ENCODE results near the gene CACNA2D1. TPM values are rescaled to one million over a fixed set of nuclear protein-coding genes. Genes with fewer than 3 reads are reported as not detected.

The CACNA2D1 gene
- total RNA-seq, 1 donor = 63.5 TPM

DNA sequence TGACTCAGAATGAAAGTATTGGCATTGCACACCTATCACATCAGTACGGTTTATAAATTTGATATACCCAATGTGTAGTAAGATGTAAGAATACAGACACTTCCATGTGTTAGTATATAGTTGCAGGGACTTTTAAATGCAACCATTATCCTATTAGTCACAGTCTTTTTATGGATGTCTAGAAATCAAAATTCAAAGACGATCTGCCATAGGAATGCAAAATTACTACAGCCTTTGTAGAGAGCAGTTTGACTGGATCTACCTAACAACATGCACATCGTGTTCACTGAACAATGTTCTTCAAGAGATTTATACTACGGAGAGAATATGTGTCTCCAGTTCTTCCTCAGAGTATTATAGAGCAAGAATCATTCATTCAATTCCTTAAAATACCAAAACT is 356.5 kb downstream of the CACNA2D1 start:
- no peak for TF ChIP-seq CTCF (IDR thresholded peaks at IDR 0.05; ENCODE audit: insufficient read depth, low read depth, low read length)

GRCh38 chr7:82085116-82085515 is 358.5 kb downstream of the CACNA2D1 start:
- TF ChIP-seq CTCF (IDR thresholded peaks at IDR 0.05; ENCODE audit: insufficient read depth, low read depth, low read length) = no peak
- DNase-seq (ENCODE audit: low read depth) = no peak
- no peak overlapping the region for H3K4me3 ChIP-seq (ENCODE audit: low read depth, low read length)

More for the DNA sequence above, 356.5 kb downstream of the CACNA2D1 start:
- no peak for DNase-seq (ENCODE audit: low read depth)
- H3K4me3 ChIP-seq (ENCODE audit: low read depth, low read length) = no peak overlapping the region

DNA sequence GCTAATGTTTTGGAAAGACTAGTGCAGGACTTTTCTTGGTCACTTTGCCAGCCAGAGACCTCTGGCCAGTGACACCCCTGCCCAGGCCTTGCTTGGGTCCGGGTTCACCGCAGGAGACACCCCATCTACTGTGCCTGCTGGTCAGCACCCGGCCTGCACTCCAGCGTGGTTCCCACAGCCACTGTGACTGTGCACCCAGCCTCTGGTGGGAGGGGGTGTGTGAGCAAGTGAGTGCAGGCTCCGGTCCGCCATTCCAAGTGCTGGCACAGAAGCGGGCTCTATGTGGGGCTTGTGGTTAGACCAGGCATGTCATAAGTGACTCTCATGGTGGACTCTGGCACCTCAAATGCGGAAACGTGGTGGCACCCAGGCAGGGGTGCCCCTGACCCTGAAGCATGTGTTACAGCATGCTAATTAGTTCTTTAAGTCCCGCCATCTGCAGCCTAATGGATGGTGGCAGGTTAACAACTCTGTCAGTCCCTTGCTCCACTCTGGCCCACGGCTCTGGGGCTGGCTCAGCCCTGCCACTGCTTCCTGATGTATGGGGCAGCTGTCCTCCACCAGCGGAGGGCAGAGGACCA is 361.8 kb downstream of the CACNA2D1 start:
- no peak for DNase-seq (ENCODE audit: low read depth)
- H3K4me3 ChIP-seq (ENCODE audit: low read depth, low read length) = no peak overlapping the region
- TF ChIP-seq CTCF (IDR thresholded peaks at IDR 0.05; ENCODE audit: insufficient read depth, low read depth, low read length) = no peak

GRCh38 chr7:82080254-82080927 is 363.2 kb downstream of the CACNA2D1 start:
- no peak for TF ChIP-seq CTCF (IDR thresholded peaks at IDR 0.05; ENCODE audit: insufficient read depth, low read depth, low read length)
- no peak overlapping the region for H3K4me3 ChIP-seq (ENCODE audit: low read depth, low read length)
- peak; percentile 28 for DNase-seq (ENCODE audit: low read depth)

DNA sequence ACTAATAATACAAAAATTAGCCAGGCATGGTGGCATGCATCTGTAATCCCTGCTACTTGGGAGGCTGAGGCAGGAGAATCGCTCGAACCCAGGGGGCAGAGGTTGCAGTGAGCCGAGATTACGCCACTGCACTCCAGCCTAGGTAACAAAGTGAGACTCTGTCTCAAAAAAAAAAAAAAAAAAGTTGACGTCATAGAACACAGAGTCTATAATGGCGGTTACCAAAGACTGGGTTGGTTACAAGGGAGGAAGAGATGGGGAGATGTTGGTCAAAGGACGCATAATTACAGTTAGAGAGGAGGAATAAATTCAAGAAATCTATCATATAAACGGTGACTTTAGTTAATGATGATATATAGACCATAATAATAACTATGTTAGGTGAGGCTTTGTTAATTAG is 364.1 kb downstream of the CACNA2D1 start:
- TF ChIP-seq CTCF (IDR thresholded peaks at IDR 0.05; ENCODE audit: insufficient read depth, low read depth, low read length) = no peak
- no peak for DNase-seq (ENCODE audit: low read depth)
- H3K4me3 ChIP-seq (ENCODE audit: low read depth, low read length) = no peak overlapping the region

DNA sequence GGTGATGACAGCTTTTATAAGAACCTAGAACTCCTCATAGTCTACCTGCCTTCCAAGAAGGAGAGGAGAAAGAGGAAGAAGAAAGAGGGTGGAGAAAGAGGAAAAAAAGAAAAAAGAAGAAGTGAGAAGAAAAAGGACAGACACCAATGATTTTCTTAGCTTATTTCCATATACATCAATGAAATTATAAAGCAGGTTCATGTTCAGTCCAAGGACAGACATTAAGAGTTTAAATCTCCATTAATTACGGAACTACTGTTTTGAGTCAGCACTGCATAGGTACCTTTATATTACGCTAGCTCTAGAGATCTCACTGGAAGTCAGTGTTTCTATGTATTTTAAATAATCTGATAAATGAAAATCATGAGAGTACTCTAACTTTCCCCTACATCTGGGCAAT is 364.8 kb downstream of the CACNA2D1 start:
- DNase-seq (ENCODE audit: low read depth) = no peak
- no peak overlapping the region for H3K4me3 ChIP-seq (ENCODE audit: low read depth, low read length)
- TF ChIP-seq CTCF (IDR thresholded peaks at IDR 0.05; ENCODE audit: insufficient read depth, low read depth, low read length) = no peak

Data from fibroblast of villous mesenchyme (primary cell).